B cell (primary cell): ENCODE results near the gene LRP11. TPM values are rescaled to one million over a fixed set of nuclear protein-coding genes. Genes with fewer than 3 reads are reported as not detected.

Experiments
- ATAC-seq: fragments of 200-7000 bp; cut with Tn5 transposase; one replicate; pipeline ENCODE4 v1.10.0; 2021; ENCODE audit warnings: low read depth, mild to moderate bottlenecking, moderate number of reproducible peaks, moderate library complexity
- CTCF ChIA-PET: fragments of 350-600 bp; sonication (Branson Sonifier 250); formaldehyde crosslinking; loops from one replicate; lab custom pipeline; 2021; ENCODE audit warnings: antibody characterized with exemption, inconsistent platforms; lab: Charles Lee
- POLR2A ChIA-PET: fragments of 350-600 bp; sonication (Branson Sonifier 250); formaldehyde crosslinking; loops from one replicate; lab custom pipeline; 2021; ENCODE audit warnings: antibody characterized with exemption; lab: Charles Lee
- DNase-seq: peaks from one replicate; pipeline ENCODE4 v3.0.0; 2013
- H2AFZ ChIP-seq: 2 replicates; pipeline ENCODE4 v1.6.1; 2012; ENCODE audit warnings: mild to moderate bottlenecking, low read depth, low read length; ENCODE audit not compliant: insufficient read depth, poor library complexity, severe bottlenecking
- H3K27ac ChIP-seq, 2 donors: 1 replicate in 1 of 2; 2 replicates in 1 of 2; pipeline ENCODE4 v1.5.1; 2012 to 2013; ENCODE audit warnings: low read length in 2 of 2, mild to moderate bottlenecking in 2 of 2, moderate library complexity in 1 of 2
- H3K27me3 ChIP-seq, 4 experiments: fragments of 200-600 bp in 1 of 4; sonication (generic) in 1 of 4; replicated peaks in 1 of 4; 1 replicate in 2 of 4; 2 replicates in 2 of 4; pipeline versions ENCODE4 v1.6.1 to v1.7.0; 2013 to 2016; ENCODE audit warnings: low read length in 3 of 4, mild to moderate bottlenecking in 2 of 4, mixed read lengths in 1 of 4, moderate library complexity in 1 of 4; ENCODE audit not compliant: insufficient read depth in 4 of 4, control insufficient read depth in 3 of 4; ENCODE audit errors: control extremely low read depth in 1 of 4
- H3K36me3 ChIP-seq, 2 experiments: replicated peaks in 1 of 2; 1 replicate in 1 of 2; 2 replicates in 1 of 2; pipeline versions ENCODE4 v1.6.1 to v1.7.1; 2013; ENCODE audit warnings: low read length in 1 of 2; ENCODE audit not compliant: insufficient read depth in 2 of 2, control insufficient read depth in 1 of 2; ENCODE audit errors: control extremely low read depth in 1 of 2, extremely low read depth in 1 of 2
- H3K4me1 ChIP-seq, 2 donors: fragments of 200-600 bp in 1 of 2; sonication (generic) in 1 of 2; 1 replicate in 1 of 2; 2 replicates in 1 of 2; pipeline versions ENCODE4 v1.5.1 to v1.6.1; 2013 to 2017; ENCODE audit warnings: low read length in 2 of 2; ENCODE audit not compliant: control insufficient read depth in 2 of 2, insufficient read depth in 2 of 2
- H3K4me2 ChIP-seq: replicated peaks from 2 replicates; pipeline ENCODE3; 2012; ENCODE audit warnings: mild to moderate bottlenecking, low read depth, low read length; ENCODE audit not compliant: poor library complexity, severe bottlenecking
- H3K4me3 ChIP-seq, 5 experiments: fragments of 200-600 bp in 1 of 5; sonication (generic) in 1 of 5; 1 replicate in 3 of 5; 2 replicates in 2 of 5; pipeline versions ENCODE4 v1.5.1 to v1.7.0; 2011 to 2016; ENCODE audit warnings: low read length in 4 of 5, mild to moderate bottlenecking in 4 of 5, low read depth in 2 of 5, control low read depth in 1 of 5, moderate library complexity in 1 of 5; ENCODE audit not compliant: insufficient read depth in 1 of 5; ENCODE audit errors: control extremely low read depth in 1 of 5, extremely low read depth in 1 of 5
- H3K79me2 ChIP-seq: fragments of 200-600 bp; sonication (generic); one replicate; pipeline ENCODE4 v1.6.0; 2016; ENCODE audit warnings: low read length; ENCODE audit not compliant: control insufficient read depth, insufficient read depth
- H3K9ac ChIP-seq: fragments of 200-600 bp; sonication (generic); 2 replicates; pipeline ENCODE4 v1.6.1; 2017; ENCODE audit warnings: mild to moderate bottlenecking, low read length, moderate library complexity
- H3K9me3 ChIP-seq, 3 donors: one replicate each; pipeline versions ENCODE4 v1.6.1 to v1.7.1; 2013; ENCODE audit warnings: low read length in 2 of 3; ENCODE audit not compliant: control insufficient read depth in 2 of 3, insufficient read depth in 1 of 3; ENCODE audit errors: control extremely low read depth in 1 of 3
- H4K20me1 ChIP-seq: 2 replicates; pipeline ENCODE4 v1.6.0; 2012; ENCODE audit warnings: mild to moderate bottlenecking, low read length; ENCODE audit not compliant: insufficient read depth, control insufficient read depth, poor library complexity, severe bottlenecking
- H3K27ac Mint-ChIP-seq: one replicate; pipeline ENCODE4 v1.8.0; 2021; ENCODE audit warnings: mixed read lengths
- H3K27me3 Mint-ChIP-seq: one replicate; pipeline ENCODE4 v1.8.0; 2021; ENCODE audit warnings: mixed read lengths
- H3K4me1 Mint-ChIP-seq: one replicate; pipeline ENCODE4 v1.8.0; 2021; ENCODE audit warnings: mixed read lengths
- H3K4me3 Mint-ChIP-seq: one replicate; pipeline ENCODE4 v1.8.0; 2021; ENCODE audit warnings: mixed read lengths
- H3K9me3 Mint-ChIP-seq: one replicate; pipeline ENCODE4 v1.8.0; 2022; ENCODE audit warnings: mixed read lengths; ENCODE audit not compliant: insufficient read depth
- EZH2 ChIP-seq: IDR thresholded peaks from 2 replicates; pipeline ENCODE4 v1.6.1; 2012; ENCODE audit warnings: borderline replicate concordance, low read depth, mild to moderate bottlenecking, moderate library complexity, low read length; ENCODE audit not compliant: insufficient read depth, poor library complexity, severe bottlenecking
- WGBS: methylation state at CpG from one replicate; pipeline ENCODE4 v1.1.5; 2013; ENCODE audit warnings: missing lambda C conversion rate; ENCODE audit not compliant: insufficient coverage; 5-methylcytosine and 5-hydroxymethylcytosine counted together
- intact Hi-C: fragments of 100-400 bp; cut with micrococcal nuclease; formaldehyde crosslinking; loops from one replicate; pipeline ENCODE4 v1.10.0; 2022
- polyA plus RNA-seq: library from polyadenylated mRNA; depleted of rRNA; stranded (reverse); fragments of >200 nt; gene quantifications from 2 replicates; pipeline ENCODE4 v1.2.3, GENCODE V29; 2012
- total RNA-seq, 2 donors: library from RNA; stranded (reverse); fragments of 120-200 nt in 1 of 2; gene quantifications; 1 replicate in 1 of 2; 2 replicates in 1 of 2; pipeline versions ENCODE4 v1.2.3 to v1.2.4, GENCODE V29; 2013 to 2022
- TF ChIP-seq, protein P1 (sequence below): fragments of 200-600 bp; IDR thresholded peaks from one replicate; pipeline ENCODE4 v1.8.0; 2022; ENCODE audit warnings: antibody characterized with exemption, mild to moderate bottlenecking

LRP11 gene
- total and polyA plus RNA-seq, 2 donors (not counting 1 experiment from before 2014, with no cell fraction given) = 0.34 to 1.2 TPM

DNA sequence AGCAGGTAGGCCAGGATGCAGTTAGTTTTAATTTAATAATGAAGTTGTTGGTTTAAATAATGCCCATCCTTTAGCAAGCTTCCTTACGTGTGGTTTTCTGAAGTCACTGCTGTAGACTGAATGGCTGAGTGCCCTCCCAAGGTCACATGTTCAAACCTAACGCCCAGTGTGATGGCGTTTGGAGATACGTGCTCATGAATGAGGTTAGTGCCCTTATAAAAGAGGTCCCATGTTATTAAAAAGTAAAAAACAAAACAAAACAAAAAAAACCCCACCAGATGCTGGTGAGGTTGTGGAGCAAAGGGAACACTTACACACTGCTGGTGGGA, 16.3 kb downstream of the LRP11 start:
- no peak for ATAC-seq
- peaks cover 0 to 2% (median 0%) of the 10 kb centered on the region in 3 donors for H3K9me3 ChIP-seq
- no peak overlapping the region for H3K9ac ChIP-seq
- no peak overlapping the region for H2AFZ ChIP-seq
- H3K4me3 ChIP-seq = no peak overlapping the region
- H3K27ac Mint-ChIP-seq = no peak overlapping the region
- H3K27ac ChIP-seq = no peak overlapping the region
- ChIA-PET CTCF (interaction anchor here (0.9 to 1.2 kb wide), 2 partner anchors 12 to 16 kb away, joined by 3 to 6 read pairs; no protein-coding TSS in a partner anchor), POLR2A (no interaction called here)
- TF ChIP-seq, protein P1, sequence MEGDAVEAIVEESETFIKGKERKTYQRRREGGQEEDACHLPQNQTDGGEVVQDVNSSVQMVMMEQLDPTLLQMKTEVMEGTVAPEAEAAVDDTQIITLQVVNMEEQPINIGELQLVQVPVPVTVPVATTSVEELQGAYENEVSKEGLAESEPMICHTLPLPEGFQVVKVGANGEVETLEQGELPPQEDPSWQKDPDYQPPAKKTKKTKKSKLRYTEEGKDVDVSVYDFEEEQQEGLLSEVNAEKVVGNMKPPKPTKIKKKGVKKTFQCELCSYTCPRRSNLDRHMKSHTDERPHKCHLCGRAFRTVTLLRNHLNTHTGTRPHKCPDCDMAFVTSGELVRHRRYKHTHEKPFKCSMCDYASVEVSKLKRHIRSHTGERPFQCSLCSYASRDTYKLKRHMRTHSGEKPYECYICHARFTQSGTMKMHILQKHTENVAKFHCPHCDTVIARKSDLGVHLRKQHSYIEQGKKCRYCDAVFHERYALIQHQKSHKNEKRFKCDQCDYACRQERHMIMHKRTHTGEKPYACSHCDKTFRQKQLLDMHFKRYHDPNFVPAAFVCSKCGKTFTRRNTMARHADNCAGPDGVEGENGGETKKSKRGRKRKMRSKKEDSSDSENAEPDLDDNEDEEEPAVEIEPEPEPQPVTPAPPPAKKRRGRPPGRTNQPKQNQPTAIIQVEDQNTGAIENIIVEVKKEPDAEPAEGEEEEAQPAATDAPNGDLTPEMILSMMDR = no peak
- TF ChIP-seq EZH2 = no peak
- intact Hi-C loops = no loop called here
- no peaks in the 10 kb centered on the region for H3K36me3 ChIP-seq
- H3K27me3 Mint-ChIP-seq = peaks cover 8% of the 10 kb centered on the region
- no peak overlapping the region for H3K4me3 Mint-ChIP-seq
- H3K27me3 ChIP-seq = peaks cover 0 to 12% (median 2%) of the 10 kb centered on the region in 4 experiments
- H3K4me2 ChIP-seq = no peak overlapping the region
- DNase-seq = no peak
- 80% methylated on average over 1 of the region's 4 CpGs for WGBS
- H4K20me1 ChIP-seq = no peaks in the 10 kb centered on the region
- H3K79me2 ChIP-seq = no peaks in the 10 kb centered on the region
- no peaks in the 10 kb centered on the region for H3K9me3 Mint-ChIP-seq
- peaks cover 20% of the 10 kb centered on the region for H3K4me1 Mint-ChIP-seq
- H3K4me1 ChIP-seq = peaks cover 17 to 19% of the 10 kb centered on the region in 2 donors

DNA sequence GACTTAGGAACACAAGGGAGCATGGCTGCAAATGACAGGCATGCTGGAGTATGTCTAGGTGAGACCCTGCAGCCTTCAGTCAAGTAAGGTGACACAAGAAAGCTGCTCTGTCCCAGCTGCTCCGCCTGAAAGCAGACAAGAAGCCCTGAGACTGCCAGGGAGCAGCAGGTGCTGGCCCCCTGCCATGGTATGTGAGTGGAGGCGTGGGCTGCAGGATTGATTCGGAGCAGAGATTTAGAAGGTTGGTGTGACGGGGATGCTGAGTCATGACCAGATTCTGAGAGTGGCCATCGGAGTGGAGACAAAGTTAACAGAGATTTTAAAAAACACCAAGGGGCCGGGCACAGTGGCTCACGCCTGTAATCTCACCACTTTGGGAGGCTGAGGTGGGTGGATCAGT, 17.8 kb downstream of the LRP11 start:
- no peak overlapping the region for H3K4me3 ChIP-seq
- no peak overlapping the region for H3K4me2 ChIP-seq
- ChIA-PET CTCF (no interaction called here), POLR2A (no interaction called here)
- no peaks in the 10 kb centered on the region for H3K79me2 ChIP-seq
- DNase-seq (no peak), ATAC-seq (no peak)
- H3K27ac ChIP-seq = no peak overlapping the region
- Mint-ChIP-seq H3K9me3 (no peaks in the 10 kb centered on the region), H3K4me1 (peaks cover 4% of the 10 kb centered on the region), H3K27ac (no peak overlapping the region), H3K27me3 (peaks cover 15% of the 10 kb centered on the region), H3K4me3 (no peak overlapping the region)
- 83% methylated on average over 6 of the region's 7 CpGs for WGBS
- intact Hi-C loops = no loop called here
- H3K9me3 ChIP-seq = no peaks in the 10 kb centered on the region
- no peak for TF ChIP-seq EZH2
- TF ChIP-seq, protein P1 = no peak
- no peak overlapping the region for H3K9ac ChIP-seq
- H3K27me3 ChIP-seq = peaks cover 0 to 12% (median 2%) of the 10 kb centered on the region in 4 experiments
- H3K36me3 ChIP-seq = no peaks in the 10 kb centered on the region
- no peaks in the 10 kb centered on the region for H4K20me1 ChIP-seq
- peaks cover under 1 to 3% of the 10 kb centered on the region in 2 donors for H3K4me1 ChIP-seq
- H2AFZ ChIP-seq = no peak overlapping the region
